IPS-18a (cell line): ENCODE data around the gene PTPRG.

Source experiments
- H3K27ac ChIP-seq: one replicate; pipeline ENCODE4 v1.5.1; 2013; ENCODE audit warnings: low read length
- H3K27me3 ChIP-seq: one replicate; pipeline ENCODE4 v1.6.1; 2013; ENCODE audit warnings: mild to moderate bottlenecking, low read length; ENCODE audit not compliant: control insufficient read depth, insufficient read depth
- H3K36me3 ChIP-seq: one replicate; pipeline ENCODE4 v1.6.1; 2013; ENCODE audit warnings: low read depth, low read length; ENCODE audit not compliant: control insufficient read depth
- H3K4me1 ChIP-seq: one replicate; pipeline ENCODE4 v1.6.1; 2013; ENCODE audit warnings: low read depth, low read length; ENCODE audit not compliant: control insufficient read depth
- H3K4me3 ChIP-seq: one replicate; pipeline ENCODE4 v1.5.1; 2013; ENCODE audit warnings: low read length
- H3K9ac ChIP-seq: one replicate; pipeline ENCODE4 v1.6.1; 2013; ENCODE audit warnings: mild to moderate bottlenecking, low read length, moderate library complexity
- H3K9me3 ChIP-seq: one replicate; pipeline ENCODE4 v1.6.1; 2013; ENCODE audit warnings: low read depth, low read length; ENCODE audit not compliant: control insufficient read depth

PTPRG gene

DNA sequence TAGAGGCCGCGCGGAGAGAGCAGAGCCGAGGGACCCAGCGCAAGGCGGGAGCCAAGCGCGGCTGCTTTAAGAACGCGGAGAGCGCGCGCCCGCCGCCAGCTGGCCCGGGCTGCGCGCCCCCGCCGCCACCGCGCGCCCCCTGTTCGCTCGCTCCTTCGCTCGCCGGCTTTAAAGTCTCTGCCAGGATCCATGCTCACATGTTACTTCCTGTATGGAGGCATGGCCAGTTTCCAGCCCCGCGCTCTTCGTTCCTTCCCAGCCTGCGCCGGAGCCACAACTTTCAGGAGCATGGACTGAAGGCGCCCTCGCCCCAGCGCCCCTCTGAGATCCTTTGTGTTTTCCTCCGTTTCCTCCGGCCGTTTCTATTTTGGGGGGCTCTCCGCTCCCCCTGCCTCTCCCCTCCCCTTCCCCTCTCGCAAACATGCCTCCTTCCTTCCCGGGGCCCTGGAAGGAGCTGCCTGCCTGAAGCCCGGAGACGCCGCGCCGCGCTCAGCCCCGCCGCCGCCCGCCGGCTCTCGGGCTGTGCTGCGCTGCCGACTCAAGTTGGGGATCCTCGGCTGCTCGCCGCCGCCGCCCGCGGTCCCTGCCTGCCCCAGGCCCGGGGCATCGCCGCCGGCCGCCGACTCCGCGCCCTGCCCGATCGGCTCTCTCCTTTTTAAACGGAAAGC, at the start of gene PTPRG:
PTPRG (plus strand) TSS at position 198 of the 668 bp plus-strand sequence. CDS start 717 bp downstream, outside the sequence.
- Histone ChIP-seq H3K4me1 (peaks cover 13% of the 10 kb centered on the region), H3K27ac (peak within 1 kb of the TSS; percentile 93), H3K9ac (peak within 1 kb of the TSS; percentile 96)

DNA sequence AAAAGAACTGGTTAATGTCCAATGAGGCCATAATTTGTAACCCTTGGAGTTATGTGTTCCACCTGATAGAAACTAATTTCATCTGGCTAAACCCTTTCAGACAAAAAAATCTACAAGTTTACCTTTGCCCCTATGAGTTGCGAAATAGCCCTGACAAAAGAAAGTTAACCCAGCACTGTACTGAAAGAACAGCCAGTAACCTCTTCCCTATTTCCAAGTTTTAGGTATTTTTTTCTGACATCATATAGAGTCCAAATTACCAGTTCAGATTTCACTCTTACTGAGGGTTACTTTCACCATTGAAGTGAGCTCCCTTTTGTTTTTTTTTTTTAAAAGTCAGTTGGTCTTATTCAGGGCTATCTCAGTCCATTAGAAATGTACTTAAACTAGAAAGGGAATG, 42.8 kb upstream of the PTPRG start:
- Histone ChIP-seq H3K36me3 (no peaks in the 10 kb centered on the region), H3K4me3 (no peak overlapping the region), H3K9ac (no peak overlapping the region), H3K27ac (no peak overlapping the region), H3K4me1 (peaks cover 27% of the 10 kb centered on the region), H3K27me3 (no peaks in the 10 kb centered on the region), H3K9me3 (no peaks in the 10 kb centered on the region)

More for the DNA sequence above, at the start of gene PTPRG:
- Histone ChIP-seq H3K27me3 (peaks cover 4% of the 10 kb centered on the region), H3K9me3 (no peaks in the 10 kb centered on the region), H3K36me3 (peaks cover 8% of the 10 kb centered on the region), H3K4me3 (peak within 1 kb of the TSS; percentile 87)

DNA sequence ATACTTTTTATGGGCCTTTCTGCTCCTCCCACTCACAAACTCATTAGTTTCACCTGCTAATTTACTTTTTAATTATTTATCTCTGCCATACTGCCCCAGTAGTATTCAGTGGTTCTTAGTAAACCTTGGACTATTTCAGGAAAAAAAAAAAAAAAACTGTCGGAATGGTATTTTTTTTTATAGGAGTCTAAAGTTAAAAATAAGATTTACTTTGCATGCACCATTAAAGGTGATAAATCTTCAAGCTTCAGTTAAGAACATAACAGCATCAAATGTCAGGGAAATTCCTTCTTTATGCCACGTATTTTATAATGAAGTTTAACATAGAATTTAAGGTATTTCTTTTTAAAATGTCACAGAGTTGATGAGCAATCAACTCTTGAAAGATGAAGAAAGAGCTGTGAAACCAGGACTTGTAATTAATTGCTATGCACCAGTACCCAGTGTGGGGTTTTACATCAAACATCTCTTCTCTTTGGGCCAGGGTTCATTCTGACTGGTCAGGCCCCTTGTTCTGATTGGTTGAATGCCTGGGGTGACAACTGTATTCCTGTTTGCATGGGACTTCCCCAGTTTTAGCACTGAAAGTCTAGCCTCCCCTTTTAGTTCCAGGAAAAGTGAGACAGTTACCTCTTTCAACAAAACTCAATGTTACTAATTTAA, 40.3 kb upstream of the PTPRG start:
- Histone ChIP-seq H3K36me3 (no peaks in the 10 kb centered on the region), H3K27ac (no peak overlapping the region), H3K9ac (no peak overlapping the region), H3K27me3 (no peaks in the 10 kb centered on the region), H3K9me3 (no peaks in the 10 kb centered on the region), H3K4me3 (no peak overlapping the region), H3K4me1 (peaks cover 27% of the 10 kb centered on the region)

DNA sequence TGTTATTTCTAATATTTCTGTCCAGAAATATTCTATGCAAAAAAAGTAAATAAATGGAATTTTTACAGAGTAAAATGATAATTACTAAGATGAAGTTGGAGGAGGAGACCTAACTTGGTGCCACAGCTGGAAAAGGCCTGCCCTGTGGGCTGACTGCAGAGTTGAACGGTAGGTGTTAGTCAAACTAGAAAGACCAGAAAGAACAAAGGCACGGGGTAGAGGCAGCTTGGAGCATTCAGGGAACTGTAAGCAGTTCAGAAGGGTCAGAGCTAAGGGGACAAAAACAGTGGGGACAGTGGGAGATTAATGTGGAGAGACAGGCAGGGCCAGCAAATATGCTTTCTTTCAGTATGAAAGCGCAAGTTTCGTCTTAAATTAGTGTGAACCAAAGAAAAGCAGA, 39.3 kb upstream of the PTPRG start:
- no peak overlapping the region for H3K9ac ChIP-seq
- H3K36me3 ChIP-seq: no peaks in the 10 kb centered on the region
- no peak overlapping the region for H3K27ac ChIP-seq
- peaks cover 27% of the 10 kb centered on the region for H3K4me1 ChIP-seq
- no peaks in the 10 kb centered on the region for H3K9me3 ChIP-seq
- no peak overlapping the region for H3K4me3 ChIP-seq
- no peaks in the 10 kb centered on the region for H3K27me3 ChIP-seq

DNA sequence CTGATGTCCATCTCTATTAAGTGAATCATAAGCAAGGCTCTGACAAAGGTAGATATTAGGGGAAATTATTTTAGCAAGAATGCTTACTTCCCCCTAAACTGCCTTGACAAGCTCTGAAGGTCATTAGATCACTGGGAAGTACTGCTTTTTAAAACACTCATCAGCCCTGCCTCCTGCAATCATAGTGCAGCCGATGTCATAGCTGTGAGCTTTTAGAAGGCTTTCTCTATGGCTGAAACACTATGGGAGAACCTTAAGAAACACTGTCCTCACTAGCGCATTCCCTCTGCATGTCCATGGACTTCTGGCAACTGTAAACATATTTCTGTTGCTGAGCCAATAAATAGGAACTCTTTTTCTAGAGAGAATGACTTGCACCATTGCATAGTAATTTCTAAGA, 38.7 kb upstream of the PTPRG start:
- peaks cover 27% of the 10 kb centered on the region for H3K4me1 ChIP-seq
- no peak overlapping the region for H3K9ac ChIP-seq
- H3K9me3 ChIP-seq: no peaks in the 10 kb centered on the region
- H3K36me3 ChIP-seq: no peaks in the 10 kb centered on the region
- no peaks in the 10 kb centered on the region for H3K27me3 ChIP-seq
- no peak overlapping the region for H3K4me3 ChIP-seq
- no peak overlapping the region for H3K27ac ChIP-seq

DNA sequence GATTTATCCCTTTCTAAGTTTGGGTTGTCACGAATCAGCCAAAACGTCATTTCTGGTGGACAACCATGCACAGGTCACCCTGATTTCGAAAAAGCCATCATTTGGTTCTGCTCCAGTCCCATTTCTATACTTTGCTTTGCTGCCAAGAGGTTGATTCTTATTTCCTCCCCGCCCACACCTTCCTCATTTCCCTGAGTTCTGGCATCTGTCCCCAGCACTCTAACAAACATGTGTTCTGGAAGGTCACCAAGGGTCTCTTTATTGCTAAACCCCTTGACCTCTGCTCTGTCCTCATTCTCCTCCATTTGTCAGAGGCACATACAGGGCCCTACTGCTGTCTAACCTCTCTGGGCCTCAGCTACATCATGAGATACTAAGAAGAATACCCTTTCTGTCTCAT, 36.4 kb upstream of the PTPRG start:
- Histone ChIP-seq H3K4me1 (peaks cover 27% of the 10 kb centered on the region), H3K9me3 (no peaks in the 10 kb centered on the region), H3K27me3 (no peaks in the 10 kb centered on the region), H3K36me3 (no peaks in the 10 kb centered on the region), H3K4me3 (no peak overlapping the region), H3K27ac (no peak overlapping the region), H3K9ac (no peak overlapping the region)

DNA sequence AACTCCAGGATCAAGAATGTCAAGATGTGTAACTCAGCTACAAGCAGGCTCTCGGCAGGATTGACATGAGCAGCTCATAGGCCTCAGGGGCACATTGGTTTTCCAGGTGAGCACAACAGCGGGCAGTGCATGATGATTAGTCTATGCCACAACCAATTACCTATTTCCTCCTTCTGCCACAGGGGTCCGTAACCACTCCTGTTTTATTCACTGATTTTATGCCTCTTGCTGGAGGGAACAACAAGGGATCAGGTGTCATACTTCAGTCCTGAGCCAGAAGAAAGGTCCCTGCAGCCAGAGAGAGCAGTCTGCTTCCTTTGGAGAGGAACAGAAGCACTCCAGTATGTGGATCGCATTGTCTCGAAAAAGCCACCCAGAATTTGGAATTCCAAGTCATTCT, 35.1 kb upstream of the PTPRG start:
- H3K4me1 ChIP-seq: peaks cover 24% of the 10 kb centered on the region
- H3K9ac ChIP-seq: no peak overlapping the region
- no peak overlapping the region for H3K27ac ChIP-seq
- H3K36me3 ChIP-seq: no peaks in the 10 kb centered on the region
- H3K27me3 ChIP-seq: no peaks in the 10 kb centered on the region
- H3K9me3 ChIP-seq: no peaks in the 10 kb centered on the region
- H3K4me3 ChIP-seq: no peak overlapping the region

DNA sequence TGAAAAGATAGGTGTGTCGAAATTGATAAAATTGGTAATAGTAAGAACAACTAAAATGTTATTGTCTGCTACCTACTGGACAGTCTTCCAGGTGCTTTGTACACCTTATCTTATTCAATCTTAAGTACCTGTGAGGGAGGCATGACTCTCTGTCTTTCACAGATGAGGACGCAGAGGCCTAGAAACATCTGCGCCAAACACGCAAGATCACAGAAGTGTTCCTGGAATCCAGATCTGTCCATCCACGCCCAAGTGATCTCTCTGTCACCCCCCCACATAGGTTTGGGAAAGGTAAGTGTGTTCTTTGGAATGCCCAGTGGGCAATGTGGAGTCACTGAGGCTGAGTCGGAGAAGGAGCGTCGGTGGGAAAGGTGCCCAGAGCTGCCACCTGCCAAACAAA, 34.4 kb upstream of the PTPRG start:
- Histone ChIP-seq H3K27me3 (no peaks in the 10 kb centered on the region), H3K4me3 (no peak overlapping the region), H3K9me3 (no peaks in the 10 kb centered on the region), H3K36me3 (no peaks in the 10 kb centered on the region), H3K4me1 (peaks cover 22% of the 10 kb centered on the region), H3K9ac (no peak overlapping the region), H3K27ac (no peak overlapping the region)

DNA sequence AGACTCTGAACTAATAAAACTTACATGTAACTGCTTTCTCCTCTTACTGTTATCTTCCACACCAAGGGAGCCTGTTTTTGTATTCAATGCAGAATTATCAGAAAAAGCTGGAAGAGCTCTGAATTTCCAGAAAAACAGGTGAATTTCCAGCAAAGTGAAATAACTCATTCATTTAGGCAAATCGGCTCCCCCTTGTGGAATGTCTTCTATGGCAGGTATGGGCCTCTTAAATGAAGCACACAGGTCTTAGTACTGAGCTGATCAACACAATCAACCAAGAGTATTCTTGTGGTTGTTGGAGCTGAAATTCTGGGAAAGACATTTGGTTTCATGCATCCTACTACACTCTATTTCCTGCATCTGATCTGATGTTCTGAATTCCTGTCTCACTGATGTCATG, 31.0 kb upstream of the PTPRG start:
- Histone ChIP-seq H3K27me3 (peaks cover 5% of the 10 kb centered on the region), H3K27ac (no peak overlapping the region), H3K4me3 (no peak overlapping the region), H3K9ac (no peak overlapping the region), H3K4me1 (peaks cover 10% of the 10 kb centered on the region), H3K9me3 (no peaks in the 10 kb centered on the region), H3K36me3 (no peaks in the 10 kb centered on the region)

DNA sequence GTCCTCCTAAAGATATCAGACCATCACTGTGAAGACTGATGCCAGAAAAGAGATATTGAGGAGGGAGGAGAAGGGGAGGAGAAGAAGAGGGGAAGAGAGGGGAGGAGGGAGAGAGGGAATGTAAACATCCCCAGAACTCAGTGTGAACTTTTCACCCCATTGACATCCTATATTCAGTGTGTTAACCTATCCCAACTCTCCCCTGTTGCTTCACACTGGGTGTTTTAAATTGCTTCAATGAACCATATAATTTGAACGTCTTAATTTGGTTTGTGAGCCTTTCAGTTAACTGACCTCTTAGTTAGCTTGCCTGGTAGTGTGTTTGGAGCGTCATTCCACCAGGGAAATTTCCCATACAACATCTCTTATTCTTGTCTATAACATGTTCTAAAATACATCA, 29.8 kb upstream of the PTPRG start:
- no peak overlapping the region for H3K4me3 ChIP-seq

DNA sequence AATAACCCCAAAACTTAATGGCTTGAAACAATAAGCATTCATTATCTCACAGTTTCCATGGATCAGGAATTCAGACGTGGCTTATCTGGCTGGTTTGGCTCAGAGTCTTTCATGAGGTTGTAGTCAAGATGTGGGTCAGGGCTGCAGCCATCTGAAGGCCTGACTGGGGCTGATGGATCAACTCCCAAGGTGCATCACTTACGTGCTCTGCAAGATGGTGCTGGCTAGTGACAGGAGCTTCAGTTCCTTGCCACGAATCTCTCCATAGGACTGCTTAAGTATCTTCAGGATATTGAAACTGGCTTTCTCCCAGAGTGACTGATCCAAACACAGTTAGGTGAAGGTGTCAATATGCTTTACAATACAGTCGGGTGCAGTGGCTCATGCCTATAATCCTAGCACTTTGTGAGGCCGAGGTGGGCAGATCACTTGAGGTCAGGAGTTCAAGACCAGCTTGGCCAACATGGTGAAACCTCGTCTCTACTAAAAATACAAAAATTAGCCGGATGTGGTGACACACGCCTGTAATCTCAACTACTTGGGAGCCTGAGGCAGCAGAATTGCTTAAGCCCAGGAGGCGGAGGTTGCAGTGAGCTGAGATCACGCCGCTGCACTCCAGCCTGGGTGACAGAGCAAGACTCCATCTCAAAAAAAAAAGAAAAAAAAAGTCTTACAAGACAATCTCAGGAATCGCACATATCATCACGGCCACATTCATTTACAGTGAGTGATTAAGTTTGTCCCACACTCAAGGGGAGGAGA, 28.5 kb upstream of the PTPRG start:
- Histone ChIP-seq H3K9me3 (no peaks in the 10 kb centered on the region), H3K27me3 (peaks cover 14% of the 10 kb centered on the region), H3K4me3 (no peak overlapping the region), H3K9ac (no peak overlapping the region), H3K36me3 (no peaks in the 10 kb centered on the region), H3K4me1 (peaks cover 33% of the 10 kb centered on the region), H3K27ac (no peak overlapping the region)

More for the DNA sequence above, 29.8 kb upstream of the PTPRG start:
- Histone ChIP-seq H3K4me1 (peaks cover 19% of the 10 kb centered on the region), H3K36me3 (no peaks in the 10 kb centered on the region), H3K9ac (no peak overlapping the region), H3K9me3 (no peaks in the 10 kb centered on the region), H3K27ac (no peak overlapping the region), H3K27me3 (peaks cover 14% of the 10 kb centered on the region)
